GM18508 (cell line): Measurements from ENCODE around the gene RTL10.

Experiments
- ATAC-seq: cut with Tn5 transposase; IDR thresholded peaks from one replicate; pipeline ENCODE4 v1.9.1; 2021; ENCODE audit warnings: moderate number of reproducible peaks; ENCODE audit not compliant: insufficient read depth, unreplicated experiment

The RTL10 gene

DNA sequence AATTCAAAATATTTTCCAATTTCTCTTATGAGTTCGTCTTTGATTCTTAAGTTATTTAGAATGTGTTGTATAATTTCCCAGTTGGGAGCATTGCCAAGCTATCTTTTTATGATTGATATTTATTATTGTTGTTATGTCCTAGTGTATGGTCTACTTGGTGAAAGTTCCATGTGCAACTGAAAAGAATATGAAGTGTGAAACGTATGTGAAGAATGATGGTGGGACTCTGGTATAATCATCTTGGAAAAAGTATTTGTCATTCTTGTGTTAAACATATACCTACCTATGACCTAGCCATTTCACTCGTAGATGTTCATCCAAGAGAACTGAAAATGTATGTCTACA is 12.0 kb upstream of the RTL10 start:
- no peak for ATAC-seq

DNA sequence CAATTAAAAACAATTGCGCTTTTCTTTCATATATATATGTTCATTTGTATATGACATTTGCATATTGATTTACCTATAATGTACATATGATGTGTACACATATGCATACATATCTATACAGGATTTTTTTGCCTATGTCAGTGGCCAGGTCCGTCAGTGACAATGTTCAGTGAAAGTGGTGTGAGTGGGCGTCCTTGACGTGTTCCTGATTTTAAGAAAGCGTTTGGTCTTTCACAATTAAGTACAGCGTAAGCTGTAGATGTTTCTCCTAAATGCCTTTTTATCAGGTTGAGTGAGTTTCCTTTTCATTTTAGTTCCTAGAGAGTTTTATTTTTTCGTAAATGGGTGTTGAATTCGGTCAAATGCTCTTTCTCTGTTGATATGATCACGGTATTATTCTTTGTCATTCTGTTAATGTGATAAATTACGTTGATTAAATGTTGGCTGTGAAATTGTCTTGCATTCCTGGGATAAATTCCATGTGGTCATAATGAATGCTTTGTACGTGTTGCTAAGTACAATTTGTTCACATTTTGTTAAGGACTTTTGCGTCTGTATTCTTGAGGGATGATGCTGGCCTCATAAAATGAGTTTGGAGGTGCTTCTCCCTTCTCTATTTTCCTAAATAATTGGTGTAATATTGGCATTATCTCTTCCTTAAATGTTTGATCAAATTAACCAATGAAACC is 10.6 kb upstream of the RTL10 start:
- no peak for ATAC-seq

DNA sequence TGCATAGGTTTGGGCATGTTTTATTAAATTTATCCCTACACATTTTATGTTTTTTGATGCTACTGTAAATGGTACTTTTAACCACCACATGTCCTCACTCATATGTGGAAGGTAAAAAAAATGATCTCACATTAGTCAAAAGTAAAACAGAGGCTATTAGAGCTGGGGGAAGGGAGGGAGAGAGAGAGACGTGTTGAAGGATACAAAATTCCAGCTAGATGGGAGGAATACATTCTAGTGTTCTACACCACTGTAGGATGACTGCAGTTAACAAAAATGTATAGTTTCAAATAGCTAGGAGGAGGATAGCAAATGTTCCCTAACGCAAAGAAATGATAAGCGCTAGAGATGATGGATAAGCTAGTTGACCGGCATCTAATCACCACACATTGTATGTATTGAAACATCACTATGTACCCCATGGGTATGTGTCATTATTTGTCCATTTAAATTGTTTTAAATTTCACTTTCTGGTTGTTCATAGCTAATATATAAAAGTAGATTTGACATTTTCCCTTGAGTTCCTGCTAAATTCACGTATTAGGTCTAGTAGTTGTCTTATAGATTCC is 9.9 kb upstream of the RTL10 start:
- ATAC-seq = no peak

DNA sequence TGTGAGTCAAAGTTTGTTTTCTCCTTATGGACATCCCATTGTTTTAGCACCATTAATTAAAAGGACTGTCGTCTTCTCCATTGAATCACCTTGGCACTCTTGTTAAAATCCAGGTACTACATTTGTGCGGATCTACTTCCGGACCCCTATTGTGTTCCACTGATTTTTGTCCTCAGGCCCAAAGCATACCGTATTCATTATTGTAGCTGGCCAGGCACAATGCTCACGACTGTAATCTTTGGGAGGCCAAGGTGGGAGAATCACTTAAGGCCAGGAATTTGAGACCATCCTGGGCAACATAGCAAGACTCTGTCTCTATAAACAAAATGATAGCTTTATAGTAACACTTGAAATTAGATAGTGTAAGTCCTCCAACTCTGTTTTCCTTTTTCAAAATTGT is 8.9 kb upstream of the RTL10 start:
- ATAC-seq = no peak

DNA sequence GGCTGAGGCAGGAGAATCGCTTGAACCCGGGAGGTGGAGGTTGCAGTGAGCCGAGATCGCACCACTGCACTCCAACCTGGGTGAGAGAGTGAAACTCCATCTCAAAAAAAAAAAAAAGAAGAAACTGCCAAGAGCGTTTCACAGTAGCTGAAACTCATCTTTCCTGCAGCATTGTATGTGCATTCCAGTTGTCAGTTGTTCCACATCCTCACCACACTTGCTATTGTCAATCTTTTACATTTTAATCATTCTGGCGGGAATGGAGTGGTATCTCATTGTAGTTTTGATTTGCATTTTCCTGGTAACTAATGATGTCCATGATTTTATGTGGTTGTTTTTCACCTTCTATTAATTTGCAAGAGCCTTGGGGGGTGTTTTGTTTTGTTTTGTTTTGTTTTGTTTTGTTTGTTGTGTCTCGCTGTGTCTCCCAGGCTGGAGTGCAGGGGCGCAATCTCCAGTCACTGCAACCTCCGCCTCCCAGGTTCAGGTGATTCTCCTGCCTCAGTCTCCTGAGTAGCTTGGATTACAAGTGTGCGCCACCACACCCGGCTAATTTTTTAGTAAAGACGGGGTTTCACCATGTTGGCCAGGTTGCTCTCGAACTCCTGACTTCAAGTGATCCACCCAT is 8.1 kb upstream of the RTL10 start:
- ATAC-seq = no peak

DNA sequence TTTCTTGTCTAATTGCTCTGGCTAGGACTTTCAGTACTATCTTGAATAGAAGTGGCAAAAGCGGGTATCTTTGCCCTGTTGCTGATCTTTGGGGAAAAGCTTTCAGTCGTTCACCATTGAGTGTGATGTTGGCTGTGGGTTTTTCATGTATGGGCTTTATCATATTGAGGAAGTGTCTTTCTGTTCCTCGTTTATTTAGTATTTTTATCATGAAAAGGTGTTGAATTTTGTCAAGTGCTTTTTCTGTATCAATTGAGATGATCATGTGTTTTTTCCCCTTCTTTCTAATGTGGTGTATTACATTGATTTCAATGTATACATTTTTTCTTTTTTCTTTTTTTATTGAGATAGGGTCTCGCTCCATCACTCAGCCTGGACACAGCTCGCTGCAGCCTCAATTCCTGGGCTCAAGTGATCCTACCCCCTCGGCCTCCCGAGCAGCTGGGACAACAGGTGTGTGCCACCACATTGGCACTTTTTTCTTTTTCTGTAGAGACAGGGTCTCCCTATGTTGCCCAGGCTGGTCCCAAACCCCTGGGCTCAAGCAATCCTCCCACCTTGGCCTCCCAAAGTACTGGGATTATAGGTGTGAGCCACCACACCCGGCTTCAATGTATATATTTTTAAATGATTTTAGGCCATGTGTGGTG is 5.3 kb upstream of the RTL10 start:
- ATAC-seq = no peak

DNA sequence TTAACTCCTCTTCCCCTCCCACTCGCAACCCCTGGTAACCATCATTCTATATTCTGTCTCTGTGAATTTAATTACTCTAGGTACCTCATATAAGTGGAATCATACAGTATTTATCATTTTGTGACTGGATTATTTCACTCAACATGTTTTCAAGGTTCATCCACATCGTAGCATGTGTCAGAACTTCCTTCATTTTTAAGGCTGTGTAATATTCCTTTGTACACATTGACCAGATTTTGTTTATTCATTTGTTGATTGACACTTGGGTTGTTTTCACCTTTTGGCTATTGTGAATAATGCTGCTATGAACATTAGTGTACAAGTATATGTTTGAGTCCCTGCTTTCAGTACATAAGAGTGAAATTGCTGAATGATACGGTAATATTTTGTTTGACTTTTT is 2.7 kb upstream of the RTL10 start:
- no peak for ATAC-seq

DNA sequence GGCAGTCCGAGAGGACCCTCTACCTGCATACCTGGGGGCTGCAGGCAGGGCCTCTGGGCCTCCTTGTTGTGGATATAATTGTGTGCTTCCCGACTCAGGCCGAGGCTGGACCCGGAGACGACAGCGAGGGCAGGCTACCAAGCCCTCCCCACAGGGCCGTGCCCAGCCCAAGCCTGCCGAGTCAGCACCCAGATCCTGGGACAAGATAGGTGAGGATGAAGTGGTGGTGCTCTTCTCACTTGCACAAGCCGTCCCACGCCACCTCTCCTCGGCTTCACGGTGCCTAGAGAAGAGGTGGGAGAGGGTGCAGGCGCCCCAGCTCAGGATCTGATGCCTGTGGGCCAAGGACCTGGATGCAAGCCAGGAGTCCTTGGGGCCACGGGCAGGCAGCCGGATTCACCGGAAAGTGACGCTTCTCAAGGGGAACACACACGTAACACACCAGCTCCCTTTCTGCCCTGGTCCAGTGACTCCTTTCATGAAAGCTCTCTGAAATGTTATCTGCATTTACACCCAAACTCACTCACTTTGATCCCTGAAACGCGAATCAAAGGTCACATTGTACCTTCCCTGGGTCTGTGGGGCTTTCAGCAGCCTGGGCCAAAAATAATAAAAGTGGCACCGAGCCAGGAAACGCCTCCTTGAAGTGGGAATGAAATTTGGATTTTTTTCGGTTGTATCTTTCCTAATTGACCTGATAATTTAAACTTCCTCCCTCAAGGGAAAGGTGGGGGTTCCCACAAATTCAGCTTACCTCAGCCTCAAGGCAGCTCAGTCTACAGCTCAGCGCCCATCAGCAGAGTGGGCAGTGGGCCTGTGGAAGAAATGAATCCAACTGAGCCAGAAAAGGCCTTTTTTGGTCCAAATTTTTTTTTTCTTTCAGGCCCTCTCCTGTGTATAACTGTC is 1.1 kb upstream of the RTL10 start:
- no peak for ATAC-seq

DNA sequence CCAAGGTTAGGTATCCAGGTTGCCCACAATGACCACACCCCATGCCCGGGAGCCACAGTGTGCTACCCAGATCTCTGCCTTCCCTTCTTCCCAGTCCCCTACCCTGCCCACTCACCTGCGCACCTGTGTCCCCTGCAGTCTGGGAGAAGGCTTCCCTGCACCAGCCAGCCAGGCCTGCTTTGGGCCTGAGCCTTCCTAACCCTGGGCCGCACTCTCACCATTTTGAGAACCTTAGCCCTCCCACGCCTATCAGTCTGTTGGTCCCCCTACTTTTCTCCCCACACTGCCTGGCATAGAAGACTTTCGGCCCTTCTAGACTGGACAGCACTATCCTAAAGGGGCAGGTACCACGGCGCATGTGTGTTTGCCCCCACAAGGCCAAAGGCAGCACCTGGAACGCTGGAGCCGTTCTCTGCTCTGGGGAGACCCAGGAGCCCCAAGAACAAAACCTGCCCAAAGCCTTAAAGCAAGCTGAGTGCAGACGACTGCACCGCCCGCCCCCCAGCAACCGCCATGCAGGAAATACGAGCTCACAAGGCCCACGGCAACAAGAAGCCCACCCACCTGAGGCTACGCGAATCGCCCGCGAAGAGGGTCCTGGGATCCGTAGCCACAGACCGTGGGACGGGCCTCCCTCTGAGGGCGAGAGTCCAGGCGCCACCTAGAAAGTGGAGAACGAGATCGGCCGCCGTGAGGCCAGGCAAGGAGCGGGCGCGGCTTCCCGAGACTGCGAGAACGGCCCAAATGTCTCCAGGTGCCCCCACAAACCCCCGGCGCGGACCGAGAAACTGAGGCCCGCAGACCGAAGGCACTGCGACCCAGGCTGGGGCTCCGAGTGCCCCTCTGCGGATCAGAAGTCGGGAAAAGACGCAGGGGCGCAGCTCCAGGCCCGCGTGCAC is 546 bp downstream of the RTL10 start:
- ATAC-seq = peak; percentile 7

DNA sequence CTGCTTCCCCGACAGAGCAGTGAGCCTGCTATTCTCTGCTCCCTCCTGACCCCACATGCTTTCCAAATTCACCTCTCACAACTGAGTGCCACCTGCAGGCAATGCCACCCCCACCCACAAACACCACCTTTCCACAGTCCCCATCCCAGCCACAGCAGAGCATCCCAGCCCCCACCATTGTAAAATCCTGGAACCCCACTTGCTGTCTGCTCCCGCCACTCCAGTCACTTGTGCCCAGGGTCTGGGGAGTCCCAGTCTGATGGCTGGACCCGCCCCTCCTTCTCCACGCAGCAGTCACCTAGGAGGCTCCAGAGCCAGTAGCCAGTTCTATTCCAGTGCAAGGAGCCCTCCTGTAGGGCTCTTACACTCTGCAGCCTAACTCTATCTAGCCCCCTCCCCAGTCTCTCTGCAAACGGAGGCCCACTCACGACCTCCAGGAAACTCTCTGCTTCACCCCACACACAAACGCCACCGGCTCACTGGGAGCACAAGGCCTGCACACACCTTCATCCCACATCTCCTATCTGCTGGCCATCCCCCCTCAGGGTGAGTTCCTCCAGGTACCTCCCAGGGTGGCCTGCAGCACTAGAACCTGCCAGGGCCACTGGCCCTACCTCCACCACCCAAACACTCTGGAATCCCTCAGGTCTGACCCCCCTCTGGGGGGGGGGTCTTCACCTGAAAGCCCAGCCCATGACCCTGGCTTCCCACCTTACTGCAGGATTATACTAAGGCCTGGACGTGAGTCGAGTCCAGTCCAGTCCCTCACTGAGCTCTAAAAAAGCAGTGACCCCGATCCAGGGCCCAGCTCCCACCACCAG is 1.4 kb downstream of the RTL10 start:
- no peak for ATAC-seq

DNA sequence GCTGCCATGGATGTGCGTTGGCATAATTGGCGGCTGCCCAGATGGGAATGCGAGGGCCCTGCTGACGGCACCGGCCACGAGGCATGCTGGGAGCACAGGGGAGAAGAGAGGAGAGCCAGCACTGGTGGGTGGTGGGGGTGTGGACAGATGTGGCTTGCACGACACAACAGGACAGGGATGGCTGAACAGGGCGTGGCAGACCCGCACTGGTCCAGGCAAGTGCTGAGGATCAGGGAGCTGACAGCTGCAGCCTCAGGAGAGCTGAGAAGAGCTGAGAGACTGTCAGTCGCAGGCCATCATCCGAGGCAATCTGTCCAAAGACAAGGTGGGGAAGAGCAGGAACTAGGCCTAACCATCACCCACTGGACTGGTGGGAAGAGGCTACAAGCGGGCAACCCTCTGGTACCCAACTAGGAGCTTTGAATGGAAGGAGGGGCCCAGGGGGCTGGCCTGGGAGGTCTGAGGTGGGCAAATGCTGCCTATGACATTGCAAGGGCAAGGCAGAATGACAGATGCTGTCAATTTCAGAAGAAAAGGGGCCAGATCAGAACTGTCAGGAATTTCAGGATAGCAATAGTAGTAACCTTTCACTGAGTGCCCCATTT is 2.4 kb downstream of the RTL10 start:
- ATAC-seq = no peak

DNA sequence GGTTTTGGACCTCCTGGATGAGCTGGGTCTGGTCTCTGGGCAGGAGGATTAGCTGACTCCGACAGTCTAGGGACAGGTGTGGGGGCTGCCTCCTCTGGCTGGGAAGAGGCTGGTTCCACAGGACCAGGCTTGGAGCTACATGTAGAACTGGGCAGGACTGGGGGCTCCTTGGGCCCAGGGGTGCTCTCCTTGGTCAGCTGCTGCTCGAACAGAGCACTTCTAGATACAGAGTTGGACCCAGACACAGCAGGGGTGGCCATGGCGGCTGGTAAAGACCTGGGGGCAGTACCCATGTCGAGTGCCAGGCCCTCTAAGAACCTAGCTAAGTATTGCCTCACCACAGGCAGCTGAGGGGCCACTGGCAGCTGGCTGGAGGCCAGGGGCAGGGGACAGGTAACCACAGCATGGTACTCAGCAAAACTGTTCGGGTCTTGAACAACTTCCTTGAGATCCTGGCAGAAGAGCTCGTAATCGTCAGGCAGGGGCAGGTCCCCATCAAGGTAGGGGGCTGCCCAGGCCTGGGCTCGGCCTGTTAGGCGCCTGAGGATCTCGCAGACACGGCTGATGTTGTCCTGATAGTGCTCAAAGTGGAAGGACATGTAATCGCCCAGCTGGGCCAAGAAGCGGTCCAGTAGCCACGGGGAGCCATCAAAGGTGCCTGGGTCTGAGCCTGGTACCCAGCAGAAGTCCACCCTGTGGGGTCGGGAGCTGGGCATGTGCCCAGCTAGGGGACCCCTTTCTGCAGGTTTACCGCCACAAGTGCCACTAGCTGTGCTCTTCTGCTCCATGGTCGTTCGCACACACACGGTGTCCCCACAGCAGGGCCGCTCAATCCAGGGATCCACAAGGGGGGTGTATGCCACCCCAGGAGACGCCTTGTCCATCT is 3.1 kb downstream of the RTL10 start:
- ATAC-seq = no peak

DNA sequence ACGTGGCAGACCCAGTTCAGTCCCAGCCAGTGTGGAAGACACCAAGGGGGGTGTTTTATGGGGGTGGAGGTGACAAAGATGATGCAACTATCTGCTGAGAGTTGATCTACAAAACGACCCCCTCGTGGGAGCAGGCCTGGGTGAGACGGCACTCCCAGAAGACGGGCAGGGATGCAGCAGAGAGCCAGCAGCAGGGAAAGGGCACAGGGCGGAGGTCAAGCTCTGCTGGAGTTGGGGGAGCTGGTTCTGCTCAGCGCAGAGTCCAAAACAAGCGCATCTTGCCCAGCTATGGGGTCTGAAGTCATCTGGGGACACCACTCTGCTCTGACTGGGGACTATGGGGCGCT is 3.9 kb downstream of the RTL10 start:
- no peak for ATAC-seq

DNA sequence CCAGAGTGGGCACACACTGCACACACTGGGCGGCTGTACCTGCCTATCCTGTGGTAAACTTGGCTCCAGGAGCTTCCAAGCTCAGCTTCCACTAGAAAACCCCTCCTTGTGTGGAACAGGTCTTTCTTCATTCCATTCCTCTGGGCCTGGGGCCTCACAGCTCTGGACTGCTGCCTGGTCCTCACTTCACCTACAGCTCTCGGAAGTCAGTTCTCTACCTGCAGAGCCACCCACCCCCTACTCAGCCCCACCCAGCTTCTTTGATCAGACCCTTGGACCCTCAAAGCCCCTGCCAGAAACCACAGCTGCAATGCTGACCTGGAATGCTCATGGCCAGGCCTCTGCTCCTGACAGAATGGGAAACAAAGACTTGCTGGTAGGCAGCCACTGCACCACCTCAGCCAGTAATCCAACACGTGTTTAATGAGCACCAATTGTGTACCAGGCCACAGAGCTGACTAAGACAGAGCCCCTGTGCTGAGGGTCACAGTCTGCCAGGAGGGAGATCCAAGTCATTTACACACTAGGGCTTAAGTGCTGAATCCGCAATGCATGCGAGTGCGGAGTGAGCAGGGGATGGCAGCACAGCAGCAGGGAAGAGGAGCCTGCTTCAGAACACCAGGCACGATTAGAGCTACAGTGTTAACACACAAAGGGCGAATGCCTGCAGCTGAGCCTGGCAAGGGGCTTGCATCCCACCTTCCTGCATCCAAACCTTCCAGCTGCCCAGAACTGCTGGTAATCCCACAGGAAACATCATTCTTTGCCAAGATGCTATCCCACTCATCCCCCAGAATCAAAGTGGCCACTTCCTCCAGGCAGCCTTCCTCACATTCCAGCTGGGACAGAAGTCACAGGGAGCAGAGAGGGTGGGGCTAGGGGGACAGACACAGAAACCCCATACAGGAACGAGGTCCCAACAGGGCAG is 4.6 kb downstream of the RTL10 start:
- no peak for ATAC-seq

DNA sequence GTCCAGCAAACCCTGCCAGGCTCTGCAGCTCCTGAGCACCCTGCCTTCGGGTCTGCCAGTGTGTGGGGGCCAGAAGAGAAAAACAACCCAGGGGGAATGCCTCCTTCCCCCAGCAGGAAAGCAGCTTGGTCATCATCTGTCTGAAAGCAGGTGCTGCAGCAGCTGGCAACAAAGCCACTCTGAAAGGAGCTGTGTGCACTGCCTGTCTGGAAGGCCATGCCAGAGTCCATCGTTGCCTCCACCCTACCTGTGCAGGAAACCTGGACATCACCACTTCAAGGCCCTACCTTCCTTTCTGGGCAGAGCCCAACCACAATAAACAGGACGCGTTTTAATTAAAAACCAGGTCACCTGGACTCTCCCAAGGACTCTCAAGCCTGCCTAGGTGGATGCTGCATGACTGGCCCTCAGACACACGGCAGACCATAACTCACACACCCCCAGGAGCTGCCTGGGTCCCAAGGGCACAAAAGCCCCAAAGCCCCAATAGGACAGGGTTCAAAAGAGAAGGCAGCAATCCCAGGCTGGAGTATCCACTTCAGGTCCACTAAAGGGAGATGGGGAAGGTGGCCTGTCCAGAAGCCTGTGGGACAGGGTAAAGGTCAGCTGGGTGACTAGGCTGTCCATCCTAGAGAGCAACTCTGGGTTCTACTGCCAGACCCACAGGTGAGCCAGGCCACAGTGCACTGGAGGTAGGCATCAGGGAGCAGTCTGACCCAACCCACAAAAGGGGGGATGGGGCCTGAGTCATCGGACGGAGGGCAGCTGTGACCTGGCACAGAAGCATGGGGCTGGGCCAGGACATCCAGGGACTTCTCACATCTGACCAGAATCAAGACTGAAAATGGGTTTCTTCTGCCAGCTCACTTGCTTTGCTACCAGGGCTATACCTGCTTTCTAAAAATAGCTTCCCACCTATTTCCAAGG is 6.1 kb downstream of the RTL10 start:
- no peak for ATAC-seq

DNA sequence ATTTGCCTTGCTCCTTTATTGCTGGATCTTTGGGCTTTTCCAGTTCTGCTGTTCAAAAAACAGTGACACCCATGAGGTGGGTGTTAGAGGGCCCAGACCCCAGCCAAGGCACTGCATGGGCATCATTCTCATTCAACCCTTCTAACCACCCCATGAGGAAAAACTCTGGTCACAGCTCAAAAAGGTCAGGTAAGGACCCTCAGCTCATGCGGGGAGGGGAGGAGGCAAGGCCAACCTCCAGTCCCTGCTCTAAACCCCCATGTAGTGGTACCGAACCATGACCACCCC is 7.4 kb downstream of the RTL10 start:
- ATAC-seq = no peak
